Measurements from ENCODE around the gene DAB1.

DAB1 gene

DNA sequence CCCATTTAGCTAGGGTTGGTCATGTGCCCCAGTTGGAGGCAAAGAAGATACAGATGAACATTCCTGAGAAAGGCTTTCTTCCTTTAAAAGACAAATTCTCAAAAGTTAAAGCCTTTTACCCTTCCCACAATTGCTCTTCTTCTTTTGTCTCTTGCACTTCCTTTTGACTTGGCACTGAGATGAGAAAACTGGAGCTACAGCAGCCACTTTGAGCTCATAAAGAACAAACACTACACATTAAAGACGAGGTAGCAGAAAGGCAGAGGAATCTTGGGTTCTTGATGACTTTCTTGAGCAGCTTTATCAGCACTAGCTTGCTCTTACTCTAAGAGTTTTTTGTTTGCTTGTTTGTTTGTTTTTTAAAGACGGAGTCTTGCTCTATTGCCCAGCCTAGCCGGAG is 92.2 kb downstream of the DAB1 start:
- Histone ChIP-seq H3K79me2 (no peaks in the 10 kb centered on the region), H3K27me3 (ENCODE audit: control insufficient read depth, insufficient read depth, low read length) (no peaks in the 10 kb centered on the region), H3K4me3 (ENCODE audit: low read depth, low read length) (no peak overlapping the region), H2AFZ (no peak overlapping the region), H3K36me3 (ENCODE audit: control insufficient read depth, insufficient read depth, low read length) (no peaks in the 10 kb centered on the region), H3K9me3 (ENCODE audit: control insufficient read depth, low read length) (no peaks in the 10 kb centered on the region), H3K27ac (no peak overlapping the region), H3K4me2 (ENCODE audit: low read length) (no peak overlapping the region), H3K4me1 (no peaks in the 10 kb centered on the region), H3K9ac (no peak overlapping the region)
- no peak for TF ChIP-seq CTCF (IDR thresholded peaks at IDR 0.05)

- Histone ChIP-seq H3K79me2 (no peaks in the 10 kb centered on the region), H3K27ac (no peak overlapping the region), H2AFZ (no peak overlapping the region), H3K4me1 (no peaks in the 10 kb centered on the region), H3K4me2 (ENCODE audit: low read length) (no peak overlapping the region), H3K9ac (no peak overlapping the region), H3K27me3 (ENCODE audit: control insufficient read depth, insufficient read depth, low read length) (no peaks in the 10 kb centered on the region), H3K4me3 (ENCODE audit: low read depth, low read length) (no peak overlapping the region), H3K9me3 (ENCODE audit: control insufficient read depth, low read length) (no peaks in the 10 kb centered on the region), H3K36me3 (ENCODE audit: control insufficient read depth, insufficient read depth, low read length) (no peaks in the 10 kb centered on the region)
- no peak for TF ChIP-seq CTCF (IDR thresholded peaks at IDR 0.05)
Observed at GRCh38 chr1:57329937-57330336, 93.9 kb downstream of the DAB1 start.

GRCh38 chr1:57329001-57329527 is 94.8 kb downstream of the DAB1 start:
- H3K79me2 ChIP-seq: no peaks in the 10 kb centered on the region
- H3K4me1 ChIP-seq: no peaks in the 10 kb centered on the region
- no peak overlapping the region for H3K4me2 ChIP-seq (ENCODE audit: low read length)
- TF ChIP-seq CTCF (IDR thresholded peaks at IDR 0.05): no peak
- H3K9me3 ChIP-seq (ENCODE audit: control insufficient read depth, low read length): no peaks in the 10 kb centered on the region
- H3K9ac ChIP-seq: no peak overlapping the region
- no peaks in the 10 kb centered on the region for H3K27me3 ChIP-seq (ENCODE audit: control insufficient read depth, insufficient read depth, low read length)
- no peak overlapping the region for H3K27ac ChIP-seq
- H2AFZ ChIP-seq: no peak overlapping the region
- H3K36me3 ChIP-seq (ENCODE audit: control insufficient read depth, insufficient read depth, low read length): no peaks in the 10 kb centered on the region
- no peak overlapping the region for H3K4me3 ChIP-seq (ENCODE audit: low read depth, low read length)

- H3K27me3 ChIP-seq (ENCODE audit: control insufficient read depth, insufficient read depth, low read length): no peaks in the 10 kb centered on the region
- H3K27ac ChIP-seq: no peak overlapping the region
- H3K36me3 ChIP-seq (ENCODE audit: control insufficient read depth, insufficient read depth, low read length): no peaks in the 10 kb centered on the region
- TF ChIP-seq CTCF (IDR thresholded peaks at IDR 0.05): no peak
- H2AFZ ChIP-seq: no peak overlapping the region
- no peaks in the 10 kb centered on the region for H3K4me1 ChIP-seq
- H3K79me2 ChIP-seq: no peaks in the 10 kb centered on the region
- H3K4me2 ChIP-seq (ENCODE audit: low read length): no peak overlapping the region
- no peak overlapping the region for H3K9ac ChIP-seq
- H3K4me3 ChIP-seq (ENCODE audit: low read depth, low read length): no peak overlapping the region
- H3K9me3 ChIP-seq (ENCODE audit: control insufficient read depth, low read length): no peaks in the 10 kb centered on the region
Observed at GRCh38 chr1:57327946-57328345, 95.9 kb downstream of the DAB1 start.

- no peak overlapping the region for H3K4me3 ChIP-seq (ENCODE audit: low read depth, low read length)
- no peak overlapping the region for H3K9ac ChIP-seq
- H3K36me3 ChIP-seq (ENCODE audit: control insufficient read depth, insufficient read depth, low read length): no peaks in the 10 kb centered on the region
- H3K4me2 ChIP-seq (ENCODE audit: low read length): no peak overlapping the region
- no peaks in the 10 kb centered on the region for H3K27me3 ChIP-seq (ENCODE audit: control insufficient read depth, insufficient read depth, low read length)
- H3K4me1 ChIP-seq: no peaks in the 10 kb centered on the region
- no peak overlapping the region for H3K27ac ChIP-seq
- no peaks in the 10 kb centered on the region for H3K9me3 ChIP-seq (ENCODE audit: control insufficient read depth, low read length)
- no peaks in the 10 kb centered on the region for H3K79me2 ChIP-seq
- no peak overlapping the region for H2AFZ ChIP-seq
- TF ChIP-seq CTCF (IDR thresholded peaks at IDR 0.05): no peak
Observed at GRCh38 chr1:57327336-57327735, 96.5 kb downstream of the DAB1 start.
